Measurements from ENCODE around the gene MEPCE.
A peak's percentile ranks its signal among the peaks of the same experiment; 100 is the strongest.

Gene MEPCE

DNA sequence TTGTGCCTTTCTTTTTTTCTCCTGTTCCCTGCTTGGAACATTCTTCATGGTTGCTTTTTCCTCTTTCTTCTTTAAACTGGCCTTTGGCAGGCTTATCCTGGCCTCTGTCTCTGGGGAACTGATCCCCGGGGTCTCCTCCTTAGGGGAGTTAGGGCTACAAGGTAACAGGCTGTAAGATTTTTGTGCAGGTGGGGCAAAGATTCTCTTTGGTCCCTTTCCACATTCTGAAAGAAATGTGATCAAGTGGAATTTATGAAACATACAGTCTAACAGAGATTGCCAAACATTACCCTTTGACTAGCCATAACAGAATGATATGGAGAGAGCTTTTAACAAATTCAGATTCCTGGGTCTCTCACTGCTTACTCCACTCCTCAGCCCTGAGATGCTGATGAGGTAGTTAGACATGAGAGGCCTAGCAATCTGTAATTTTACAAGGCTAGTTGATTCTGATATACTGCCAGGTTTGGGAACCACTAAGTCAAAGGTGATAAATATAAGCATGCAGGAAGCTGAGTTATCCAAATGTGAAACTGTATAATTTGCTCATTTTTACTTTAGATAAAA is 9.9 kb upstream of the MEPCE start:
- no peak for DNase-seq (ENCODE audit: low read depth)

DNA sequence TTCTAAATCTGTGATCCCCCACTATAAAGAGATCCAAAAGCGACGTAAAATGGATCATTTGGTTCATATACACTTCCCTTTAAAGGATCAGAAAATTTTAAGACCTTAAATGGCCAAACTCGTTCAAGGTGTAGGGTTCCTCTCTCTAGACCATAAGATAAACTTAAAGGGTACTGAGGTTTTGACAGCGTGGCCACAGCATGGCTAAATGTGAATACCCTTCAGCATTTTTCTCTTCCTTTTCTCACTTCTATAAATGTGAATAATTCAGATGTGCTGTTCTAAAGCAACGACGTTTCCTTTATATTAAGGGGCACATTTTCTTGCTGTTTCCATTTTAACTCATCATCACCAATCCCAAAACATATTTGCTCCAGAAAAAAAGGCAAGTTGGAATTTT is 6.3 kb upstream of the MEPCE start:
- no peak for DNase-seq (ENCODE audit: low read depth)
- no peak overlapping the region for H3K4me3 ChIP-seq (replicated peaks; ENCODE audit: low read depth, low read length)
- TF ChIP-seq, protein P1, sequence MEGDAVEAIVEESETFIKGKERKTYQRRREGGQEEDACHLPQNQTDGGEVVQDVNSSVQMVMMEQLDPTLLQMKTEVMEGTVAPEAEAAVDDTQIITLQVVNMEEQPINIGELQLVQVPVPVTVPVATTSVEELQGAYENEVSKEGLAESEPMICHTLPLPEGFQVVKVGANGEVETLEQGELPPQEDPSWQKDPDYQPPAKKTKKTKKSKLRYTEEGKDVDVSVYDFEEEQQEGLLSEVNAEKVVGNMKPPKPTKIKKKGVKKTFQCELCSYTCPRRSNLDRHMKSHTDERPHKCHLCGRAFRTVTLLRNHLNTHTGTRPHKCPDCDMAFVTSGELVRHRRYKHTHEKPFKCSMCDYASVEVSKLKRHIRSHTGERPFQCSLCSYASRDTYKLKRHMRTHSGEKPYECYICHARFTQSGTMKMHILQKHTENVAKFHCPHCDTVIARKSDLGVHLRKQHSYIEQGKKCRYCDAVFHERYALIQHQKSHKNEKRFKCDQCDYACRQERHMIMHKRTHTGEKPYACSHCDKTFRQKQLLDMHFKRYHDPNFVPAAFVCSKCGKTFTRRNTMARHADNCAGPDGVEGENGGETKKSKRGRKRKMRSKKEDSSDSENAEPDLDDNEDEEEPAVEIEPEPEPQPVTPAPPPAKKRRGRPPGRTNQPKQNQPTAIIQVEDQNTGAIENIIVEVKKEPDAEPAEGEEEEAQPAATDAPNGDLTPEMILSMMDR (IDR thresholded peaks at IDR 0.05; ENCODE audit: low read length, missing control alignments) = no peak

More for the DNA sequence above, 9.9 kb upstream of the MEPCE start:
- H3K4me3 ChIP-seq (replicated peaks; ENCODE audit: low read depth, low read length) = no peak overlapping the region
- TF ChIP-seq, protein P1 (IDR thresholded peaks at IDR 0.05; ENCODE audit: low read length, missing control alignments) = no peak

DNA sequence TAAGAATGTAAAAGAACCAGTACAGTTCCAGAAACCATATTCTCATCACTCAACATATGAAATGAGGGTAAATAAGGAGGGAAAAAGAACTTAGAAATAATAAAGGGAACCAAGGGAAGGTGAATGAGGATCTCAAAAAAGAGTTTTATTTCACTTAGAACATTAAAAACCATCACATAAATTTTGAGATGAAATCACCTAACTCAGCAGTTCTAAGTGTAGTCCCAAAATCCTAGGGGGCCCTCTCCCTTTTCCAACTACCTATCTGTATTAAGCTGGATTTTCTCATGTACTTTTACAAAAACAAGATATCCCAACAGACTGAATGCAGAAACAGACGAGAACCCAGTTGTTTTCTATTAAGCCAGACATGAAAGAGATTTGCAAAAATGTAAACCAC is 4.3 kb upstream of the MEPCE start:
- H3K4me3 ChIP-seq (replicated peaks; ENCODE audit: low read depth, low read length) = no peak overlapping the region
- TF ChIP-seq, protein P1 (IDR thresholded peaks at IDR 0.05; ENCODE audit: low read length, missing control alignments) = no peak
- no peak for DNase-seq (ENCODE audit: low read depth)

DNA sequence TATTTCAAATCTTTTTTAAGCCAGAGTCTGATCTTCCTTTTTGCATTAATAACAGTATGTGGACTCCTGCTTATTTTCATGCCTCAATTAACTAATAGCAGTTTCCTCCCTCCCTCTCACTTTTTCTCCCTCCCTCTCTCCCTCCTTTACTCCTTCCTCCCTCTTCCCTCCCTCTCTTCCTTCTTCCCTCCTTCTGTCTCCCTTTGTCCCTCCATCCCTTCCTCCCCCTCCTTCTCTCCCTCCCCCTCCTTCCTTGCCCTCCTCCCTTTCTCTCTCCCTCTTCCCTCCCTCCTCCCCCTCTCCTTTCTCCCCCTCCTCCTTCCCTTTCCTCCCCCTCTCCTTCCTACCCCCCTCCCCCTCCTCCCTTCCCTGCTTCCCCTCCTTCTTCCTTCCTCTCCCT is 3.1 kb upstream of the MEPCE start:
- no peak overlapping the region for H3K4me3 ChIP-seq (replicated peaks; ENCODE audit: low read depth, low read length)
- TF ChIP-seq, protein P1 (IDR thresholded peaks at IDR 0.05; ENCODE audit: low read length, missing control alignments) = no peak
- DNase-seq (ENCODE audit: low read depth) = no peak

DNA sequence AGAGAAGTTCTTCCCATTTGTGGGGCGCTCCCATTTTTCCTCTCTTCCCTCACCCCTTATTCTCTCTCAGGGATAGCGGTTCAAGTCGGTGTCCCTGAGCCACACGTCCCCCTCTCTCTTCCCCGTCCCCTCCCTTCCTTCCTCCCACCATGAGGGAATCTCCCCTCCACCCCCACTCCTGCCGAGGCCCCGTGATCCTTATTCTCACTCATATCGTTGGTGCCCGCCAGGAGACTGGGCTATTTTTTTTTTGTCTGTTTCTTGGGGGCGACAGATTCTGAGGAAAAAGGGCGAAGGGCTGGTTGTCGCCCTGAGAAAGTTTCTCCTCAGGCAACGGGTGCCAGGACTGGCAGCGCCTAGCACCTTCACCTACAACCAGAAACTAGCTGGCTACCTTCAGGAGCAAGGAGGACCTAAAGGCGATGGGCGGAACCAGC is 1.9 kb upstream of the MEPCE start:
- TF ChIP-seq, protein P1 (IDR thresholded peaks at IDR 0.05; ENCODE audit: low read length, missing control alignments) = no peak
- peak overlapping the region; percentile 74 for H3K4me3 ChIP-seq (replicated peaks; ENCODE audit: low read depth, low read length)
- DNase-seq (ENCODE audit: low read depth) = no peak

DNA sequence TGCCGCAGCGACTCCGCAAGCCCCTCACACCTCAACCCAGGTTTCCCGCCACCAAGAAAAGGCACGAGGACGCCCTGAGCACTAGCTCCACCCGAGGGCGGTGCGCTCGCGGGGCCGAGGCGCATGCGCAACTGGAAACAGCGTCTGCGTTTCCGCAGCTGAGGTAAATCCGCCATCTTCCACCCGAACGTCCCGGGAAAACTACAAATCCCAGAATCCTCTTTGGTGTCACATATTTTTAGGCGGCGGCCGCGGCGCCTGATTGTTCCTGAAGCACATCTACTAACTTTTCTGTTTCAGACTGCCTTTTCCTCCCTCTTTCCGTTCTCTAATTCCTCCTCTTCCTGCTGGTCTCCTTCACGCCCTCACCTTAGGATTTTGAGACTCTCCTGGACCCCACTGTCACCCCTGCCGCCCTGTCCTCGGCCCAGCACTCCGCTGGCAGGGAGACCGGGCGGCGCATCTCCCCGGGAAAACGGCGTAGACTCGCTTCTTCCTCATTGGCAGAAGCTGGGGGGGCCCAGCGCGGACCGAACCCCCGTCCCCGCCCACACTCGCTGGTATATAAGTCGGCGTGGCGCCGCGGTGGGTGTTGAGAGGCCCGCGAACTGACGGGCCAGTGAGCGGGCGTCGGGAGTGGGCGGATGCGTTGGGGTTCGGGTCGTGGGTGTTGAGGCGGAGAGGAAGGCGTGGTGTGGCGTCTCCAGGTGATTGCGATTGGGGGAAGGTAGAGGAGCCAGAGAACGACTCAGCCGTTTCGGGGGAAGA is 1.2 kb upstream of the MEPCE start, which contains the start of gene ZCWPW1:
Gene ZCWPW1, minus strand, starts transcription at position 505 of the 768 bp plus-strand sequence. CDS start 8,054 bp downstream, outside the sequence.
- TF ChIP-seq, protein P1 (IDR thresholded peaks at IDR 0.05; ENCODE audit: low read length, missing control alignments) = no peak
- peak within 1 kb of the TSS; percentile 74 for H3K4me3 ChIP-seq (replicated peaks; ENCODE audit: low read depth, low read length)
- peak; percentile 99 for DNase-seq (ENCODE audit: low read depth)

Measured in fibroblast of pulmonary artery (primary cell).